ENCODE results near the gene FRAS1. TPM values are rescaled to one million over a fixed set of nuclear protein-coding genes. Genes with fewer than 3 reads are reported as not detected.

The FRAS1 gene
- total and polyA plus RNA-seq, 8 donors, result 4.7 to 21.5 (median 14.7) TPM

DNA sequence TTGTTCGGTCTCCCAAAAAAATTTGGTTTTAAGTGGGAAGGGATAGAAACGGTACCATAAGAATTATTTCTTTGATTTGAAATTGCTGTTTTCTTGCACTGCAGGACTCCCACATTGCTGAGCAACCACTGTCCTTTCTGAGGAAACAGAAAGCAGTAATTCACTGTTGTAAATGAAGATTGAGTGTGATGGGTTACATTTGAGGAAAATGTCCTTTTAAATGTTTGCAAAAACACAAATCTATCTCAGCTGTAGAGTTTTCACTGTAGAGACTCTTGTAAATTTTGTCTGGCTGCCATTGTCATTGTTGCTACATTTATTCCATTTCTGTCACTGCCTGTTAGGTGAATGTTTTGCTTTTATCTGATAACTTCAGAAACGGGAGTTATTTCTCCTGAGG is 105.2 kb downstream of the FRAS1 start:
- no peak overlapping the region for H3K27ac ChIP-seq
- H3K9me3 ChIP-seq, result no peaks in the 10 kb centered on the region
- TF ChIP-seq, protein P1, sequence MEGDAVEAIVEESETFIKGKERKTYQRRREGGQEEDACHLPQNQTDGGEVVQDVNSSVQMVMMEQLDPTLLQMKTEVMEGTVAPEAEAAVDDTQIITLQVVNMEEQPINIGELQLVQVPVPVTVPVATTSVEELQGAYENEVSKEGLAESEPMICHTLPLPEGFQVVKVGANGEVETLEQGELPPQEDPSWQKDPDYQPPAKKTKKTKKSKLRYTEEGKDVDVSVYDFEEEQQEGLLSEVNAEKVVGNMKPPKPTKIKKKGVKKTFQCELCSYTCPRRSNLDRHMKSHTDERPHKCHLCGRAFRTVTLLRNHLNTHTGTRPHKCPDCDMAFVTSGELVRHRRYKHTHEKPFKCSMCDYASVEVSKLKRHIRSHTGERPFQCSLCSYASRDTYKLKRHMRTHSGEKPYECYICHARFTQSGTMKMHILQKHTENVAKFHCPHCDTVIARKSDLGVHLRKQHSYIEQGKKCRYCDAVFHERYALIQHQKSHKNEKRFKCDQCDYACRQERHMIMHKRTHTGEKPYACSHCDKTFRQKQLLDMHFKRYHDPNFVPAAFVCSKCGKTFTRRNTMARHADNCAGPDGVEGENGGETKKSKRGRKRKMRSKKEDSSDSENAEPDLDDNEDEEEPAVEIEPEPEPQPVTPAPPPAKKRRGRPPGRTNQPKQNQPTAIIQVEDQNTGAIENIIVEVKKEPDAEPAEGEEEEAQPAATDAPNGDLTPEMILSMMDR (IDR thresholded peaks at IDR 0.05), result no peak
- FAIRE-seq, result no peak
- no peaks in the 10 kb centered on the region for H3K4me1 ChIP-seq
- H3K27me3 ChIP-seq, result no peaks in the 10 kb centered on the region
- 37 to 46% methylated on average over 3 of the region's 3 CpGs for WGBS, 2 donors
- H3K36me3 ChIP-seq, result no peaks in the 10 kb centered on the region
- no peak for ATAC-seq
- intact Hi-C loops (cut with DNase I), result no loop called here
- H3K4me3 ChIP-seq, result no peak overlapping the region
- no peak for DNase-seq

DNA sequence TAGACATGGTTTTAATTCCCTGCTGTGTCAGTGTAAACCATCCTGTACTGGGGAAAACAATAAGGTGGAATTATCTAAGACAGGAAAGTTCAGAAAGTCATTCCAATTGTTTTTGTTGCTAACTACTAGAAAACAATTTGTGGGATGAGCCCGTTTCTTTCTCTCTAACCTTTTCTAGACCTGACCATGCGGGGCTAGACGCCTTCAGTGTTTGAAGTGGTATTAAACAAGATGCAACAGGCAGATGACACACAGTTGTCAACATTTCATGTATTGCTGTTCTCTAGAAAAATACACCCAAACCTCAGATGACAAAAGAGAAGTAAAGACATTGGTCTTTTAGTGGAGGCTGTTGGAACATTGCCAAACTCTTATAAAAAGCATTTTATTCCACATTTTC is 105.7 kb downstream of the FRAS1 start:
- DNase-seq (no peak), FAIRE-seq (no peak), ATAC-seq (no peak)
- H3K9me3 ChIP-seq, result no peaks in the 10 kb centered on the region
- no peaks in the 10 kb centered on the region for H3K4me1 ChIP-seq
- no peaks in the 10 kb centered on the region for H3K36me3 ChIP-seq
- TF ChIP-seq, protein P1 (IDR thresholded peaks at IDR 0.05), result no peak
- intact Hi-C loops (cut with DNase I), result no loop called here
- H3K27me3 ChIP-seq, result no peaks in the 10 kb centered on the region
- WGBS, 2 donors, result 62 to 85% methylated on average over 3 of the region's 3 CpGs
- no peak overlapping the region for H3K4me3 ChIP-seq
- H3K27ac ChIP-seq, result no peak overlapping the region

DNA sequence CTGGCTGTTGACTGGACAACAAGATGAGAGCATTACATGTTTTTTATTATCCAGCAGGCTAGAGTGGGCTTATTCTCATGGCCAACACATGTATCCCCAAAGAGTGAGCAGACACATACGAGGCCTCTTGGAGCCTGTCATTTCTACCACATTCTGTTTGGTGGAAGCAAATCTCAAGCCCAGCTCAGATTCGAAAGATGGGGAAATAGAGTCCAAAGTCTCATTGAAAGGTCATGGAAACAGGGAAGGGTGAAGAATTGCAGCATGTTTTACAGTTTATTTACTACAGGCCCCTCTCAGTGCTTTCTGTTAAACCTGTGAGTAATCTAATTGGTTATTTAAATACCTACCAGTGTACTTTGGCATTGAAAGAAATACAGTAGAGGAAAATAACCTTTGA is 108.6 kb downstream of the FRAS1 start:
- TF ChIP-seq, protein P1 (IDR thresholded peaks at IDR 0.05), result no peak
- no peak overlapping the region for H3K4me3 ChIP-seq
- WGBS, 2 donors, result 67 to 82% methylated on average over 2 of the region's 2 CpGs
- no peak for ATAC-seq
- no peak for DNase-seq
- no peak overlapping the region for H3K27ac ChIP-seq
- intact Hi-C loops (cut with DNase I), result no loop called here
- no peaks in the 10 kb centered on the region for H3K36me3 ChIP-seq
- H3K27me3 ChIP-seq, result no peaks in the 10 kb centered on the region
- H3K9me3 ChIP-seq, result no peaks in the 10 kb centered on the region
- H3K4me1 ChIP-seq, result no peaks in the 10 kb centered on the region
- no peak for FAIRE-seq

DNA sequence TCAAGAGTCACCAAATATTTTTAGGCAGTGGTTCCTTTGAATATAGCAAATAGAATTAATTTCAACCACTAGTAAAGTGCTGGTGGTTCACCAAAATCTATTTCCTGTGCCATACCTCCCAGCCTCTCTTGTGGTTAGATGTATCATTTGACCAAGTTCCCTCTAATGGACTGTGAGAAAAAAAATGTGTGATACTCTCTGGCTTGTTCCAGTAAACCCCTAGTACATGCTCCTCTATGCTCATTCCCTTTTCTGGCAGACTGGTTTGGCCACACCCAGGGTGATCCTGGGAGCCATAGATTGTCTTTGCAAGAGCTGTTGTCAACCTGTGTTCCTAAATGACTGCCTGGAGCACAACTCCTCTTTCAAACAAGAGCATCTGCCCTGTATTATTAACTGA is 109.5 kb downstream of the FRAS1 start:
- TF ChIP-seq, protein P1 (IDR thresholded peaks at IDR 0.05), result no peak
- ATAC-seq, result no peak
- Histone ChIP-seq H3K4me3 (no peak overlapping the region), H3K9me3 (no peaks in the 10 kb centered on the region), H3K27ac (no peak overlapping the region), H3K36me3 (no peaks in the 10 kb centered on the region), H3K4me1 (no peaks in the 10 kb centered on the region), H3K27me3 (no peaks in the 10 kb centered on the region)
- DNase-seq, result no peak
- FAIRE-seq, result no peak
- intact Hi-C loops (cut with DNase I), result no loop called here

DNA sequence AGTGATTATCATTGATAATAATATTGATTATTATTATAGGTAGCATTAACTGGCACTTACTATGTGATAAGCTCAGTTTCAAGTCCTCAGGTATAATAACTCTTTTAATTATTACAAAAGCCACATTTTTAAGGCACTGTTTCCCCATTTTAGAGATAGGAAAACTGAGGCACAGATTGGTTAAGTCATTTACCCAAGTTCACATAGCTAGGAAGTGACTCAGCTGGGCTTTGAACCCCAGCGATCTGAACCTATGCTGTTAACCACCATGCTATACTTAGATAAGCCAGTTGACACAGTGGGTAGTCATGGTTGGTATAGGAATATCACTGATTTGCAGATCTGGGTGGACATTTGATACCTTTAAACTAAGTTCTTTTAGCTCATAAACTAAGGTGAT is 110.4 kb downstream of the FRAS1 start:
- no peaks in the 10 kb centered on the region for H3K4me1 ChIP-seq
- TF ChIP-seq, protein P1 (IDR thresholded peaks at IDR 0.05), result no peak
- no peak for DNase-seq
- ATAC-seq, result no peak
- H3K27me3 ChIP-seq, result no peaks in the 10 kb centered on the region
- no peak overlapping the region for H3K27ac ChIP-seq
- intact Hi-C loops (cut with DNase I), result no loop called here
- no peaks in the 10 kb centered on the region for H3K9me3 ChIP-seq
- H3K4me3 ChIP-seq, result no peak overlapping the region
- no peaks in the 10 kb centered on the region for H3K36me3 ChIP-seq
- no peak for FAIRE-seq
- 74 to 77% methylated on average over 1 of the region's 1 CpG for WGBS, 2 donors

Measured in pancreas (tissue), 10 donors.